ENCODE measurements around the gene MYO5B. TPM values are rescaled to one million over a fixed set of nuclear protein-coding genes. Genes with fewer than 3 reads are reported as not detected.
A peak's percentile ranks its signal among the peaks of the same experiment; 100 is the strongest.

MYO5B gene
- total RNA-seq, 4 donors from 2014 or later = 58.2 to 102 (median 89.9) TPM

GRCh38 chr18:50094221-50094773 lies 100.7 kb downstream of the MYO5B start:
- no peaks in the 10 kb centered on the region for H3K9me3 ChIP-seq
- H3K4me1 ChIP-seq = peaks cover 21 to 23% of the 10 kb centered on the region in 2 donors
- no peak for TF ChIP-seq POLR2A (IDR thresholded peaks at IDR 0.05)
- H3K4me3 ChIP-seq (replicated peaks in 1 of 3) = no peak overlapping the region
- WGBS, 2 donors = 32 to 59% methylated on average over 2 of the region's 2 CpGs
- intact Hi-C loops (cut with DNase I) = no loop called here
- no peaks in the 10 kb centered on the region for H3K27me3 ChIP-seq
- no peak for DNase-seq
- no peaks in the 10 kb centered on the region for H3K36me3 ChIP-seq
- peak overlapping the region in 2 of 3 donors; percentile 1 to 18 for H3K27ac ChIP-seq

- Histone ChIP-seq H3K4me3 (replicated peaks in 1 of 3) (no peak overlapping the region), H3K4me1 (peaks cover 21 to 23% of the 10 kb centered on the region in 2 donors), H3K36me3 (no peaks in the 10 kb centered on the region), H3K27me3 (no peaks in the 10 kb centered on the region), H3K27ac (peak overlapping the region in 1 of 3 donors; percentile 1), H3K9me3 (no peaks in the 10 kb centered on the region)
- DNase-seq = no peak
- WGBS, 2 donors = 89 to 90% methylated on average over 6 of the region's 6 CpGs
- intact Hi-C loops (cut with DNase I) = no loop called here
- no peak for TF ChIP-seq CTCF (IDR thresholded peaks at IDR 0.05)
- no peak for TF ChIP-seq POLR2A (IDR thresholded peaks at IDR 0.05)
Observed at GRCh38 chr18:50093366-50094064, 101.4 kb downstream of the MYO5B start.

GRCh38 chr18:50092245-50092805 lies 102.6 kb downstream of the MYO5B start:
- no peak overlapping the region for H3K4me3 ChIP-seq (replicated peaks in 1 of 3)
- H3K27ac ChIP-seq = no peak overlapping the region
- 48 to 57% methylated on average over 3 of the region's 3 CpGs for WGBS, 2 donors
- no peaks in the 10 kb centered on the region for H3K27me3 ChIP-seq
- intact Hi-C loops (cut with DNase I) = no loop called here
- peaks cover 18 to 23% of the 10 kb centered on the region in 2 donors for H3K4me1 ChIP-seq
- no peaks in the 10 kb centered on the region for H3K9me3 ChIP-seq
- no peak for DNase-seq
- no peaks in the 10 kb centered on the region for H3K36me3 ChIP-seq
- TF ChIP-seq CTCF (IDR thresholded peaks at IDR 0.05) = no peak
- TF ChIP-seq POLR2A (IDR thresholded peaks at IDR 0.05) = no peak

- Histone ChIP-seq H3K4me3 (replicated peaks in 1 of 3) (no peak overlapping the region), H3K27ac (no peak overlapping the region), H3K36me3 (no peaks in the 10 kb centered on the region), H3K9me3 (no peaks in the 10 kb centered on the region), H3K27me3 (no peaks in the 10 kb centered on the region), H3K4me1 (peaks cover 14 to 18% of the 10 kb centered on the region in 2 donors)
- intact Hi-C loops (cut with DNase I) = no loop called here
- 75 to 90% methylated on average over 2 of the region's 2 CpGs for WGBS, 2 donors
- DNase-seq = no peak
- no peak for TF ChIP-seq POLR2A (IDR thresholded peaks at IDR 0.05)
- no peak for TF ChIP-seq CTCF (IDR thresholded peaks at IDR 0.05)
Observed at GRCh38 chr18:50091509-50092244, 103.3 kb downstream of the MYO5B start.

- no peak for DNase-seq
- H3K4me3 ChIP-seq (replicated peaks in 1 of 3) = no peak overlapping the region
- no peaks in the 10 kb centered on the region for H3K36me3 ChIP-seq
- 88 to 94% methylated on average over 6 of the region's 6 CpGs for WGBS, 2 donors
- no peak overlapping the region for H3K27ac ChIP-seq
- H3K9me3 ChIP-seq = no peaks in the 10 kb centered on the region
- no peaks in the 10 kb centered on the region for H3K27me3 ChIP-seq
- H3K4me1 ChIP-seq = peaks cover 12 to 18% of the 10 kb centered on the region in 2 donors
- intact Hi-C loops (cut with DNase I) = no loop called here
- TF ChIP-seq POLR2A (IDR thresholded peaks at IDR 0.05) (no peak), CTCF (IDR thresholded peaks at IDR 0.05) (no peak)
Observed at GRCh38 chr18:50090370-50091312, 104.3 kb downstream of the MYO5B start.

Data from thyroid gland (tissue), 4 donors.